ENCODE results near the gene INPP4A. TPM values are rescaled to one million over a fixed set of nuclear protein-coding genes. Genes with fewer than 3 reads are reported as not detected.

The INPP4A gene
- total and polyA plus RNA-seq, 2 of the 13 experiments (the other 11 are each of a cell fraction or from before 2014, with no cell fraction given), result 10.1 to 10.9 TPM

DNA sequence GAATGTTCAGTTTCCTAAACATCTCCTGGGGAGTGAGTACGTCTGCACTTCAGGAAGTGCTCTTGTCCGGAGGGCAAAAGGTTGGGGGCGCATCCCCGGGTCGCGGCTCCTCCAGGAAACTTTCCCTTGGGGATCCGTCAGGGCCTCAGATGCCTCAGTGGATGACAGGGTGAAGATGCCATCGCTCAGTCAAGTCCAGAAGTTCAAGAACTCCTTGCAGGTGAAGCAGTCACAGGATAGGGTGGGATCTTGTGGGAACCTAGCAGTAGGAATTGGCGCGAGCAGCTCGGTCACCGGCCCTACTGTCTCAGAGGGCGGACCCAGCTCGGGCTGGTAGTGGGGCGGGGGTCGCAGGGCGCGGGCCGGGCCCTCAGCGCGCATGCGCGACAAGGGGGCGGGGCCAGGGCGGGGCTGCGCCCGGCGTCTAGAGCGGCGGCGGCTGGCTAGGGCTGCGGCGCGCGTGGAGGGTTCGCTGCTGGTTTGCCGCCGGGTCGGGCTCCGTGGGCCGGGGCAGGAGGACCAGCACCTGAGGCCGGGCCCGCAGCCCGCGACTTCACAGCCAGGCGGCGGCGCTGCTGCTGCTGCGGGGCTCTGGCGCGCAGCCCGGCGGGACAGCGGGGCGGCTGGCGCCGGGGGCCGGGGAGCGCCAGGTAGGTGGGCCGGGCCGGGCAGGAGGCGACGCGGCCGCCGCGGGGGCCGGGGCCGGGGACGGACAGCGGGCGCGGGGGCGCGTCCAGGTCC, at the start of gene INPP4A (continued):
- TF ChIP-seq, protein P1, sequence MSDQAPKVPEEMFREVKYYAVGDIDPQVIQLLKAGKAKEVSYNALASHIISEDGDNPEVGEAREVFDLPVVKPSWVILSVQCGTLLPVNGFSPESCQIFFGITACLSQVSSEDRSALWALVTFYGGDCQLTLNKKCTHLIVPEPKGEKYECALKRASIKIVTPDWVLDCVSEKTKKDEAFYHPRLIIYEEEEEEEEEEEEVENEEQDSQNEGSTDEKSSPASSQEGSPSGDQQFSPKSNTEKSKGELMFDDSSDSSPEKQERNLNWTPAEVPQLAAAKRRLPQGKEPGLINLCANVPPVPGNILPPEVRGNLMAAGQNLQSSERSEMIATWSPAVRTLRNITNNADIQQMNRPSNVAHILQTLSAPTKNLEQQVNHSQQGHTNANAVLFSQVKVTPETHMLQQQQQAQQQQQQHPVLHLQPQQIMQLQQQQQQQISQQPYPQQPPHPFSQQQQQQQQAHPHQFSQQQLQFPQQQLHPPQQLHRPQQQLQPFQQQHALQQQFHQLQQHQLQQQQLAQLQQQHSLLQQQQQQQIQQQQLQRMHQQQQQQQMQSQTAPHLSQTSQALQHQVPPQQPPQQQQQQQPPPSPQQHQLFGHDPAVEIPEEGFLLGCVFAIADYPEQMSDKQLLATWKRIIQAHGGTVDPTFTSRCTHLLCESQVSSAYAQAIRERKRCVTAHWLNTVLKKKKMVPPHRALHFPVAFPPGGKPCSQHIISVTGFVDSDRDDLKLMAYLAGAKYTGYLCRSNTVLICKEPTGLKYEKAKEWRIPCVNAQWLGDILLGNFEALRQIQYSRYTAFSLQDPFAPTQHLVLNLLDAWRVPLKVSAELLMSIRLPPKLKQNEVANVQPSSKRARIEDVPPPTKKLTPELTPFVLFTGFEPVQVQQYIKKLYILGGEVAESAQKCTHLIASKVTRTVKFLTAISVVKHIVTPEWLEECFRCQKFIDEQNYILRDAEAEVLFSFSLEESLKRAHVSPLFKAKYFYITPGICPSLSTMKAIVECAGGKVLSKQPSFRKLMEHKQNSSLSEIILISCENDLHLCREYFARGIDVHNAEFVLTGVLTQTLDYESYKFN (CRISPR knock-in tag; conservative IDR thresholded peaks at IDR 0.05), result no peak
- TF ChIP-seq ARNTL (CRISPR knock-in tag; IDR thresholded peaks at IDR 0.05) (0 out of 2 replicates have a peak, but pooled peaks have one; percentile 36), ATF7 (IDR thresholded peaks at IDR 0.05) (no peak), ATF7 (CRISPR knock-in tag; IDR thresholded peaks at IDR 0.05) (peak; percentile 67; the same call in 1 of the 2 replicates), HNF4G (IDR thresholded peaks at IDR 0.05; ENCODE audit: borderline replicate concordance, low read depth, low read length) (peak; percentile 11; the same call in 1 of the 2 replicates), HNF4G (CRISPR knock-in tag; IDR thresholded peaks at IDR 0.05; ENCODE audit: borderline replicate concordance, low read depth) (no peak), ZNF546 (CRISPR knock-in tag; conservative IDR thresholded peaks at IDR 0.05) (no peak), MATR3 (CRISPR knock-in tag; IDR thresholded peaks at IDR 0.05) (no peak), KMT2A (CRISPR knock-in tag; IDR thresholded peaks at IDR 0.05) (no peak), MAFF (IDR thresholded peaks at IDR 0.05; ENCODE audit: low read depth, low read length) (no peak), SIX4 (CRISPR knock-in tag; IDR thresholded peaks at IDR 0.05) (no peak), ZNF24 (IDR thresholded peaks at IDR 0.05) (no peak), POLR2AphosphoS2 (IDR thresholded peaks at IDR 0.05; ENCODE audit: low read depth, low read length) (no peak), ZNF296 (CRISPR knock-in tag; conservative IDR thresholded peaks at IDR 0.05) (no peak), CC2D1A (CRISPR knock-in tag; IDR thresholded peaks at IDR 0.05) (no peak), ZNF30 (CRISPR knock-in tag; IDR thresholded peaks at IDR 0.05) (no peak)
- TF ChIP-seq, protein P2, sequence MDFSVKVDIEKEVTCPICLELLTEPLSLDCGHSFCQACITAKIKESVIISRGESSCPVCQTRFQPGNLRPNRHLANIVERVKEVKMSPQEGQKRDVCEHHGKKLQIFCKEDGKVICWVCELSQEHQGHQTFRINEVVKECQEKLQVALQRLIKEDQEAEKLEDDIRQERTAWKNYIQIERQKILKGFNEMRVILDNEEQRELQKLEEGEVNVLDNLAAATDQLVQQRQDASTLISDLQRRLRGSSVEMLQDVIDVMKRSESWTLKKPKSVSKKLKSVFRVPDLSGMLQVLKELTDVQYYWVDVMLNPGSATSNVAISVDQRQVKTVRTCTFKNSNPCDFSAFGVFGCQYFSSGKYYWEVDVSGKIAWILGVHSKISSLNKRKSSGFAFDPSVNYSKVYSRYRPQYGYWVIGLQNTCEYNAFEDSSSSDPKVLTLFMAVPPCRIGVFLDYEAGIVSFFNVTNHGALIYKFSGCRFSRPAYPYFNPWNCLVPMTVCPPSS (IDR thresholded peaks at IDR 0.05), result no peak
- TF ChIP-seq, protein P3, sequence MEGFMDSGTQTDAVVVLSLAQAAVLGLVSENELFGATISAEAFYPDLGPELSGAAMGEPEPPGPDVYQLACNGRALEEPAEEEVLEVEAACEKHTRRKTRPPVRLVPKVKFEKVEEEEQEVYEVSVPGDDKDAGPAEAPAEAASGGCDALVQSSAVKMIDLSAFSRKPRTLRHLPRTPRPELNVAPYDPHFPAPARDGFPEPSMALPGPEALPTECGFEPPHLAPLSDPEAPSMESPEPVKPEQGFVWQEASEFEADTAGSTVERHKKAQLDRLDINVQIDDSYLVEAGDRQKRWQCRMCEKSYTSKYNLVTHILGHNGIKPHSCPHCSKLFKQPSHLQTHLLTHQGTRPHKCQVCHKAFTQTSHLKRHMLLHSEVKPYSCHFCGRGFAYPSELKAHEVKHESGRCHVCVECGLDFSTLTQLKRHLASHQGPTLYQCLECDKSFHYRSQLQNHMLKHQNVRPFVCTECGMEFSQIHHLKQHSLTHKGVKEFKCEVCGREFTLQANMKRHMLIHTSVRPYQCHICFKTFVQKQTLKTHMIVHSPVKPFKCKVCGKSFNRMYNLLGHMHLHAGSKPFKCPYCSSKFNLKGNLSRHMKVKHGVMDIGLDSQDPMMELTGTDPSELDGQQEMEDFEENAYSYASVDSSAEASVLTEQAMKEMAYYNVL (CRISPR knock-in tag; IDR thresholded peaks at IDR 0.05; ENCODE audit: borderline replicate concordance), result 0 out of 2 replicates have a peak, but pooled peaks have one; percentile 24
- TF ChIP-seq, protein P4, sequence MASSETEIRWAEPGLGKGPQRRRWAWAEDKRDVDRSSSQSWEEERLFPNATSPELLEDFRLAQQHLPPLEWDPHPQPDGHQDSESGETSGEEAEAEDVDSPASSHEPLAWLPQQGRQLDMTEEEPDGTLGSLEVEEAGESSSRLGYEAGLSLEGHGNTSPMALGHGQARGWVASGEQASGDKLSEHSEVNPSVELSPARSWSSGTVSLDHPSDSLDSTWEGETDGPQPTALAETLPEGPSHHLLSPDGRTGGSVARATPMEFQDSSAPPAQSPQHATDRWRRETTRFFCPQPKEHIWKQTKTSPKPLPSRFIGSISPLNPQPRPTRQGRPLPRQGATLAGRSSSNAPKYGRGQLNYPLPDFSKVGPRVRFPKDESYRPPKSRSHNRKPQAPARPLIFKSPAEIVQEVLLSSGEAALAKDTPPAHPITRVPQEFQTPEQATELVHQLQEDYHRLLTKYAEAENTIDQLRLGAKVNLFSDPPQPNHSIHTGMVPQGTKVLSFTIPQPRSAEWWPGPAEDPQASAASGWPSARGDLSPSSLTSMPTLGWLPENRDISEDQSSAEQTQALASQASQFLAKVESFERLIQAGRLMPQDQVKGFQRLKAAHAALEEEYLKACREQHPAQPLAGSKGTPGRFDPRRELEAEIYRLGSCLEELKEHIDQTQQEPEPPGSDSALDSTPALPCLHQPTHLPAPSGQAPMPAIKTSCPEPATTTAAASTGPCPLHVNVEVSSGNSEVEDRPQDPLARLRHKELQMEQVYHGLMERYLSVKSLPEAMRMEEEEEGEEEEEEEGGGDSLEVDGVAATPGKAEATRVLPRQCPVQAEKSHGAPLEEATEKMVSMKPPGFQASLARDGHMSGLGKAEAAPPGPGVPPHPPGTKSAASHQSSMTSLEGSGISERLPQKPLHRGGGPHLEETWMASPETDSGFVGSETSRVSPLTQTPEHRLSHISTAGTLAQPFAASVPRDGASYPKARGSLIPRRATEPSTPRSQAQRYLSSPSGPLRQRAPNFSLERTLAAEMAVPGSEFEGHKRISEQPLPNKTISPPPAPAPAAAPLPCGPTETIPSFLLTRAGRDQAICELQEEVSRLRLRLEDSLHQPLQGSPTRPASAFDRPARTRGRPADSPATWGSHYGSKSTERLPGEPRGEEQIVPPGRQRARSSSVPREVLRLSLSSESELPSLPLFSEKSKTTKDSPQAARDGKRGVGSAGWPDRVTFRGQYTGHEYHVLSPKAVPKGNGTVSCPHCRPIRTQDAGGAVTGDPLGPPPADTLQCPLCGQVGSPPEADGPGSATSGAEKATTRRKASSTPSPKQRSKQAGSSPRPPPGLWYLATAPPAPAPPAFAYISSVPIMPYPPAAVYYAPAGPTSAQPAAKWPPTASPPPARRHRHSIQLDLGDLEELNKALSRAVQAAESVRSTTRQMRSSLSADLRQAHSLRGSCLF (CRISPR knock-in tag; IDR thresholded peaks at IDR 0.05; ENCODE audit: borderline replicate concordance), result no peak
